NCI-H748 treated with DMSO at 0.1 percent for 48 hours (cell line): ENCODE results near the gene GYG2.
"Not testable (repeated sequence)": the region's sequence is repeated elsewhere in the genome, so short reads cannot be mapped to it uniquely, and the experiment has no call there.

Experiments
- DNase-seq: peaks from one replicate; lab custom pipeline; 2025; lab: John Stamatoyannopoulos, UW

Gene GYG2

DNA sequence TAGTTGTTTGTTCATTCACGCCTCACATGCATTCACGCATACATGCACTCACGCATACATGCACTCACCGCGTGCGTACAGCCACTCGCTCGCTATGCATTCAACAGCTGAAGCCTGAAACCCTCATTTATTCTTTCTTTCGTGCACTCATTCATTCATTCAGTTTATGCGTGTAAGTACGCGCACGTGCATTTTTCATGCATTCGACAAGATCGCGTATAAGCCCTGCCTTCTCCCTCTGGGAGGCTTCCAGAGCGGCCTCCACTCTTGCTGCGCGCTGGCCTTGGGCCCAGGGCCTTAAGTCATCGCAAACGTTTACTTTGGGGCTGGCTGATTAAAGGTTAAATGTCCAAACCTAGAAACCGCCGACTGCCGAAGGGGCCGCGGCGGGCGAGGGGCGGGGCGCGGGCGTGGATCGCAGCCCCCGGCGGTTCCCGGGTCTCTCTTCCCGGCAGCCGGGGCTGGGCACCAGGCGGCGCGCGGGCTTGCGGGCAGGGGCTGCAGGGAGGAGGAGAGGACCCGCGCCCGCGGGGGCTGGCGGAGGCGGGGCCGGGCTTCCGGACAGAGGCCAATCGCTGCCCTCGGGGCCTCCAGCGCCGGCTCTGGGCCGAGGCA is at the start of gene GYG2:
Gene GYG2, plus strand, starts transcription at position 587 of the 615 bp plus-strand sequence. CDS start 1,259 bp downstream, outside the sequence.
- DNase-seq, result no peak

DNA sequence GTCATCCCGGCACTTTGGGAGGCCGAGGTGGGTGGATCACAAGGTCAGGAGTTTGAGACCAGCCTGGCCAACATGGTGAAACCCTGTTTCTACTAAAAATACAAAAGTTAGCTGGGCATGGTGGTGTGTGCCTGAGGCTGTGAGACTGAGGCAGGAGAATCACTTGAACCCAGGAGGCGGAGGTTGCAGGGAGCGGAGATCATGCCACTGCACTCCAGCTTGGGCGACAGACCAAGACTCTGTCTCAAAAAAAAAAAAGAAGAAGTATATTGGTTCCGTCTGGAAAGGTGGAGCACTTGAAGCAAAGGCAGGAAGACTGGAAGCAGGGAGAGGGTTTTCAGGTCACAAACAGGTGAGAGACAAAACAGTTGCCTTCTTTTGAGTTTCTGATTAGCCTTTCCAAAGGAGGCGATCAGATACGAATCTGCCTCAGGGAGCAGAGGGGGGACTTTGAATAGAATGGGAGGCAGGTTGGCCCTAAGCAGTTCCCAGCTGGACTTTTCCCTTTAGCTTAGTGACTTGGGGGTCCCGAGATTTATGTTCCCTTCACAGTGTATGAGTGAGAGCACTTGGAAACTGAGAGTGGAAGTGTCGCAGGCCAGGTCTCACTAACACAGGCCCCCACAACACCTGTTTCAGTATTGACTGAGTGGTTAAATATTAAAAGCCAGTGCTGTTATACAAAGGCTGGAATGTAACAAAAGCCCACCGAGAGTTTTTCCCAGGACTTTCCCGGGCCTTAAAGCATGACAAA is 48.1 kb upstream of the GYG2 start:
- DNase-seq, result not testable (repeated sequence)

DNA sequence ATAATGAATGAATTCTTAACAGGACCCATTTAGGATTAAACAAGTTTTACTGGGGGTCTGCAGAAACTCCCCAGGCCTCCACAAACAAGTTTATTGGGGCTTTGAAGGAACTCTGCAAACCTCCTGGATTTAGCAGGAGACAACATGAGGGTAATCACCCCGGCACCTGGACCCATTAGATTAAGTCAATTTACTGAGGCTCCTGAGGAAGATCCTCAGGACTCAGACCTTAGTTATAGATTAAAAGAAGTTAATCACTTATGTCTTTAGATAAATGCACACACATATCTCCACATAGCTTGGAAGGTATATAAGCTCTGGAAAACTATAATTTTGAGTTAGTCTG is 47.5 kb upstream of the GYG2 start:
- no peak for DNase-seq

DNA sequence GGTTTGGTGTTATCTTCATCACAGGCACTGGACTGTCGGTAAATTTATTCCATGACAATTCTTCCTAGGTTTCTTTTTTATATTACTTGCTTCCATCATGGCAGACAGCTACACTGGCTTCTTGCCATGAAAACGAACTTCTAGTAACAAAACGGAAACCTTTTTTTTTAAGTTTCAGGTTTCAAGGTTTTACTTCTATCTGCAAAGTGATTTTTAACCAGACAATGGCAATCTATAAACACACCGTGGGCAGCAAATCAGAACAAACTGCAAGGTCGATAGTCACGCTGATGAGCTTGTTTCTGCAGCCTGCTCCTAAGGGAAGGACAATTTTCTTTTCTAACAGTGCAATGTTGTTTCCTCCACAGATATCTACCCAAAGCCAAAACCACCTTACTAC is 47.0 kb upstream of the GYG2 start:
- DNase-seq, result no peak

DNA sequence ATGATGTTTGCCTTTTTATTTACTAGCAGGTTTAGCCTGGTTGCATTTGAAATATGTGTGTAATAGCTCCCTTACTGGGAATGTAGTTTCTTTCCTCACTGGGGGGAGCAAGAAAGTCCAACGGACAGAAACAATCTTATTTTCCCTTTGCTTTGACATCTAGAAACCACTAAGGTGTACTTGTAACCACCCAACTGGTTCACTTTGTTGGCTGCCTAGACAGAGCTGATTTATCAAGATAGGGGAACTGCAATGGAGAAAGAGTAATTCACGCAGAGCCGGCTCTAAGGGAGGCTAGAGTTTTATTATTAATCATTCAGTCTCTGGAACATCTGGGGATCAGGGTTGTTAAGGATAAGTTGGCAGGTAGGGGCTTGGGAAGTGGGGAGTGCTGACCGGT is 46.6 kb upstream of the GYG2 start:
- DNase-seq, result no peak

DNA sequence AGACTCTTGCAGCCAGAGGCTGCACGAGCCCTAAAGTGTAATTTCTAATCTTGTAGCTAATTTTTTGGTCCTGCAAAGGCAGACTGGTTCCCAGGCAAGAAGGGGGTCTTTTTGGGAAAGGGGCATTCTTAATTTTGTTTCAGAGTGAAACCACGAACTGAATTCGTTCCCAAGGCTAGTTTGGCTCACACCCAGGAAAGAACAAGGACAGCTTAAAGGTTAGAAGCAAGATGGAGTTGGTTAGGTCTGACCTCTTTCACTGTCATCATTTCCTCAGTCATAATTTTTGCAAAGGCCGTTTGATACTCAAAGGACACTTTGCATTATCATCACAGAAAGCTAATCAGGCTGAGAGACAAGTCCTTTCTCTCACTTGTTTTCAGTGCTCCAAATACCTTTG is 46.0 kb upstream of the GYG2 start:
- no peak for DNase-seq

DNA sequence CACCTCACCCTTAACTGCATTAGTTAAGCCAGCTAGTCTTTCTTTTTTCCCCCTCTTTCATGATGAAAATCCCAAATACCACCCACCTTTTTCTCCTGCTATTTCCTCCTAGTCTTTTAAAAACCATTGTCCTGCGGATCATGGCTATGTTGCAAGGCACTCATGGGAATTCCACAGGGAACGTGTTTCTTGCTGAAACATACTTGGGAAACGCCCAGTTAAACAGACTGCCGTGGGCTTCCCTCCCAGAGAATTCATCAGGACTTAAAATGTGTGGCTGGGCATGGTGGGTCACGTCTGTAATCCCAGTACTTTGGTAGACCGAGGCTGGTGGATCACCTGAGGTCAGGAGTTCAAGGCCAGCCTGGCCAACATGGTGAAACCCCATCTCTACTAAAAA is 44.7 kb upstream of the GYG2 start:
- no peak for DNase-seq

DNA sequence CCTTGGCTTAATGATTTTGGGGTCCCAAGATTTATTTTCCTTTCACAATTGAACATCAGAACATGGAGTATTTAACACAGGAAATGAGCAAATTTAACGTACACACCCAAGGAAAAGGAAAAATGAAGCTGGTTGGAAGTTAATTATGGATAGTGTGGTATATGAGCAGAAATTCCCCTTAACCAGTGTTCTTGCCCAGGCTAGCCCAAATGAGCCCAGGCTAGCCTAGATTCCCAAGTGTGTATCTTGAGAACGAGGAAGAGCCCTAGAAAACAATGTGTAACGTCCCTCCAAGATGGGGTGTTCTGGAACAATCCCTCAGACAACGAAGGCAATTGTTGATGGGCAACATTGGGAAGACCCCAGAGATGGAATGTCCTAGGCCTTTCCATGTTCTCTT is 43.2 kb upstream of the GYG2 start:
- no peak for DNase-seq

DNA sequence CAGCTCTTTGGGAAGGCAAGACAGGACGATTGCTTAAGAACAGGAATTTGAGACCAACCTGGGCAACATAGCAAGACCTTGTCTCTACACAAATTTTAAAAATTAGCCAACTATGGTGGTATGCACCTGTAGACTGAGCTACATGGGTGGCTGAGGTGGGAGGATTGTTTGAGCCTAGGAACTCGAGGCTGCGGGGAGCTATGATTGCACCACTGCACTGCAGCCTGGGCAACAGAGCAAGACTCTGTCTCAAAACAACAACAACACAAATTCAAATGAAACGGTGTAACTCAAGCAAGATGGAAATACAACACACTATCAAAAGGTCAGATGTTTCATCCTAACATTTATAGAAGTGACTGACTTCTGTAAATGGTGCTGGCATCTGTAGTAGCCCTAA is 39.8 kb upstream of the GYG2 start:
- no peak for DNase-seq

DNA sequence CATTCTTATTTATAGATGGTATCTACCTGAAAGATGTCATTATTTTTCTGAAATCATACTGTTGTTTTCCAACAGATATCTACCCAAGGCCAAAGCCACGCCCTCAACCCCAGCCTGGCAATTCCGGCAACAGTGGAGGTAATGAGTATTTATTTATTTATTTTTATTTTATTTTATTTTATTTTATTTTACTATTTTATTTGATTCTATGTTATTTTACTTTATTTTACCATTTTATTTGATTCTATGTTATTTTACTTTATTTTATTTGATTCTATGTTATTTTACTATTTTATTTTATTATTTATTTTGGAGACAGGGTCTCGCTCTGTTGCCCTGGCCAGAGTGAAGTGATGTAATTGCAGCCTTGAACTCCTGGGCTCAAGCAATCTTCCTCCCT is 39.2 kb upstream of the GYG2 start:
- no peak for DNase-seq

DNA sequence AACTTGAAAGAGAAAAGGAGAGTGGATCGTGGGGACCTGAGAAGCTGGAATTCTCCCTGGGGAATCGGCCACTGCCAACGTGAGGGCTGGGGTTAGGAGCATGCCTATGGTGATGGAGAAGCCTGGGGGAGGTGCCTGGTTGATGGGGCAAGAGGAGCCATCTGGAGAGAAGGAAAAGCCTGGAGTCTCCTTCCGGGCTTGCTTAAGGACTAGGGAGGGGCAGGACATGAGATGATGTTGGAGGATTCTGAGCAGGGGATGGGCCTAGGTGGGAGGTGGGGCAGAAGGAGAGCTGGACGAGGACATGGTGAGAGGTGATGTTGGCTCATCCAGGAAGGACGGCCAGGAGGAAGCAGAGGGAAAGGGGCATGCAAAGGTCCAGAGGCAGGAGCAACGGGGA is 35.0 kb upstream of the GYG2 start:
- no peak for DNase-seq

DNA sequence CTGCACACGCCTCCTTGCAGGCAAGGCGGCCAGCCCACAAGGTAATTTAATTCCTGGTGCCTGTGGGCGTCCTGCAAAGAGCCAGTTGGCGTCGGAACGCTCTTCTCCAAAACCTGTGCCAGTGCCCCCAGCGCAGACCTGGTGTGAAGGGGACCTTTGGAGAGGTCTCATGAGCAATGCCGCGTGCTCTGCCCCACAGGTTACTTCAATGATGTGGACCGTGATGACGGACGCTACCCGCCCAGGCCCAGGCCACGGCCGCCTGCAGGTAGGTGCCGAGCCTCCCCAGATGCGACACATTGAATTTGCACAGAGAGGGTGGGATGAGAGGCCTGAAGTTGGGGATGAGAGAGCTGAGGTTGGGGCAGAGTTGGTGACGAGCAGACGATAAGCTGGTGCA is 34.4 kb upstream of the GYG2 start:
- no peak for DNase-seq

DNA sequence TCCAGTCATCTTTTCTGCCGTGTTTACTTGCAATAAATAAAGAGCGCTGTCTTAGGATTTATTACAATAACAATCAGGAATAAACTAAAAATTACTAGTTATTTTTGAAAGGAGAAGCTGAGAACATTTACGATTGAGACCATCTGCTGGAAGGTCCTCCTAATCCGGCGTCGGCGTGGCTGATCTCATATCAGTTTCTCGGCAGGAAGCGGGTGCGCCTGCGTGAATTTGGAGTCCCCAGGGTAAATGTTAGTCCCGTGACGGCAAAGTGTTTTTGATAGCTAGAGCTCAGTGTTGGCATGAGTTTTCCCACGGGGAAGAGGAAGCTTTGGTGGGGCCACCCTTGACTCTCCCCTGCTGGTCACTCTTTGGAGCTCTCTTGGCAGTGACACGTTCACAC is 31.9 kb upstream of the GYG2 start:
- not testable (repeated sequence) for DNase-seq

DNA sequence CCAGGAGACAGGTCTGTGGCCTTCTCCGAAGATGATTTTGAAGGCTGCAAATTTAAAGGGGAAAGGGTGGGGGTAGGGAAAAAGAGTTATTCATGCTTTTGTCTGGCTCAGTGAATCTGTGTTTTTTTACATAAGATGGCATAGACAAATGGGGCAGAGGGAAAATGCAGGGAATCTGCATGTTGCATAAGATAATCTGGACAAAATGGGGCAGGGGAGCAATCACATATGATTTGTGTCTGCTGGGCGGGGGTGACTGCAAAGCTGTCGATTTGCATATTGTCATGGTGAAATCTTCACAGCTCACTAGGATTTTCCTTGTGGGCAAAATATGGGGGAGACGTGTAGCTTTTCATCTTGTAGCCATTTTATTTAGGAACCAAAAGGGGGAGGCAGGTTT is 29.4 kb upstream of the GYG2 start:
- DNase-seq, result no peak

DNA sequence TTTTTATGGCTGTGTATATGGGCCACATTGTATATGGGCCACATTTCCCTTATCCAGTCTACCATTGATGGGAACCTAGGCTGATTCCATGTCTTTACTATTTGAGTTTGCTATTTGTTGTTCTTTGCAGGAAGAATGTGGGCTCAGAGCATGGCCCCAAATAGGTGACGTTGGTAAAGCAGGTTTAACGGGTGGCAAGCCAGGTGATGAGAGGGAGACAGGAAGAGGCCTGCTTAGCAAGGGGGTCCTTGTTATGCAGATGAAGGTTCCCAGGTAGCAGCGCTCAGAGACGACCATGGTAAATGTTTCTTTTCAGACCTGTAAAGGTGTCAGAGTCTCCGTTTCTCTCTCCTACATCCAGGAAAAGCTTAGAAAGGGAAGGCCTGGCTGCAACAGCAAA is 28.8 kb upstream of the GYG2 start:
- not testable (repeated sequence) for DNase-seq

DNA sequence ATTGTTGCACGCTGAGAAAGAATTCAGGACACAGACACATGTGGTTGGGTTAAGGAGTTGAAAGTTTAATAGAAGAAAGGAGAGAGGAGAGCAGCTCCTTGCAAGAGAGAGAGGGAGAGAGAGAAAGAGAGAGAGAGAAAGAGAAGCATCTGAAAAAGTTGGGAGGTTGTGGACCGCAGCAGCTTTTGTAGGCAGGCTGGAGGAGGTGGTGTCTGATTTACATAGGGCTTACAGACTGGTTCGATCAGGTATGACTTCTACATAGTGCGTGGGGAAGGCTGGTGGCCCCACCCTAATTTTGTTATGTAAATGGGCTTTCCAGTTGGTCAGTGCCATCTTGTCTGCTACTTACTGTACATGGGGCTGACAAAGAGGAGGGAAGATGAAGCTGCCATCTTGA is 27.5 kb upstream of the GYG2 start:
- DNase-seq, result no peak

DNA sequence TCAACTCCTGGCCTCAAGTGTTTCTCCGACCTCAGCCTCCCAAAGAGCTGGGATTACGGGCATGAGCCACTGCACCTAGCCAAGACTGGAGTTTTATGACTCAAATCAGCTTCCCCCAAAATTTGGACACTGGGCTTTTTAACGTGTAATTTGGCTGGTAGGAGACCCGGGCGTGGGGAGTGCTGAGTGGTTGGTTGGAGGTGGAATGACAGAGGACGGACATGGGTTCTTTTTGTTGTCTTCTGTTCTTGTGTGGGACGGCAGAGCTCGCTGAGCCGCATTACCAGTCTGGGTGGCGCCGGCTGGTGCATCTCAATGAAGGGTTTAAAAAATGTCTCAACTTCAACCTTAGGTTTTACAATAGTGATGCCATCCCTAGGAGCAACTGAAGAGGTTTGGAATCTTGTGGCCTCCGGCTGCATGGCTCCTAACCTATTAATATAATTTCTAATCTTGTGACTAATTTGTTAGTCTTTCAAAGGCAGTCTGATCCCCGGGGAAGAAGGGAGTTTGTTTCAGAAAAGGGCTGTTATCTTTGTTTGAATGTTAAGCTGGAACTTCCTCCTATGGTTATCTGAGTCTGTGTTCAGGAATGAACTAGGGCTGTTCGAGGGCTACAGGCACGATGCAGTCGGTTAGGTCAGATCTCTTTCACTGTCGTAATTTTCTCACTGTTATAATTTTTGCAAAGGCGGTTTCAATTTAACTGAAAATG is 26.2 kb upstream of the GYG2 start:
- not testable (repeated sequence) for DNase-seq

DNA sequence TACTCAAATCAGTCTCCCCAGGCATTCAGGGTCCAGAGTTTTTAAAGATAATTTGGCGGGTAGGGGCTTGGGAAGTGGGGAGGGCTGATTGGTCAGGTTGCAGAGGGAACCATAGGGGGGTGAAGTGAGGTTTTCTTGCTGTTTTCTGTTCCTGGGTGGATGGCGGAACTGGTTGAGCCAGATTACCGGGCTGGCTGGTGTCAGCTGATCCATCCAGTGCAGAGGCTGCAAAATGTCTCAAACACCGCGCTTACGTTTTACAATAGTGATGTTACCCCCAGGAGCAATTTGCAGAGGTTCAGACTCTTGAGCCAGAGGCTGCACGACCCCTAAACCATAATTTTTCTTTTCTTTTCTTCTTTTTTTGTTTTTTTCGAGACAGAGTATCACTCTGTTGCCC is 25.2 kb upstream of the GYG2 start:
- DNase-seq, result not testable (repeated sequence)

DNA sequence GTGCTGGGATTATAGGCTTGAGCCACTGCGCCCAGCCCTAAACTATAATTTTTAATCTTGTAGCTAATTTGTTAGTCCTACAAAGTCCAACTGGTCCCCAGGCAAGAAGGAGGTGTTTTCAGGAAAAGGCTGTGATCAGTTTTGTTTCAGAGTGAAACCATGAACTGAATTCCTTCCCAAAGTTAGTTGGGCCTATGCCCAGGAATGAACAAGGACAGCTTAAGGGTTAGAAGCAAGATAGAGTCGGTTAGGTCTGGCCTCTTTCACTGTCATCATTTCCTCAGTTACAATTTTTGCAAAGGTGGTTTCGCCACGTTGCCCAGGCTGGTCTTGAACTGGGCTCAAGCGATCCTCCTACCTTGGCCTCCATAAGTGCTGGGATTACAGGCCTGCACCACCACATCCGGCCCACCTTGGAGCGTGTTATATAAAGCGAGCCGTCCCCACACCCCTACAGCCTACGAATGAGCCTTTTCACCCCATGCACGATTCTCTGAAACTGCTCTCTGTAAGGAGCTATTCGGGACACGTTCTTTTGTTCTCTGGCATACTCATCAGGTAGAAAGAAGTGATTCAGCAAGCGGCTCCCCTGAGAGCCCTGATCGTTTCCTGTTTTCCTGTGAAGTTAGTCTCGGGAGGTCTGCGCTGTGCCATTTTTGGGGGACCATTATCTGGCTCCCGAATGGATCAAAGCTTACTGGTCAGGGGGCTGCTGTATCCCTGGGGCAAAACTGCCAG is 24.5 kb upstream of the GYG2 start:
- DNase-seq, result not testable (repeated sequence)

DNA sequence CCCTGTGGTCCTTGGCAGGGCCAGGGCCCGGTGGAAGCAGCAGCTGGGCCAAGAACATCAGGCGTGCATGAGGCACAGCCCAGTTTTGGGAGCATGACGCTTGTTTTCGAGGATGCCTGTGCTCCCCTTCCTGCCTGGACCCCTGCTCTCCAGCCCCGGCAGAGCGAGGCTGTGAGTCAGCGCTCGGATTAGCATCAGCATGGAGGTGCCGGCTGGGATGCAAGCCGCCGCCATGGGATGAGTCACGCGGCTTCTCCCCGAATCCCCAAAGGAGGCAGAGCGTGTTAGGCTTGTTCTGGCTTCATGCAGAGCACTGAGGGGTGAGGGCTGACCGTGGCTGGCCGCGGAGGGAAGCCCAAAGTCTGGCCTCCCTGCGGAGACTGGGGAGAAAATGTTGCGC is 23.9 kb upstream of the GYG2 start:
- DNase-seq, result not testable (repeated sequence)

DNA sequence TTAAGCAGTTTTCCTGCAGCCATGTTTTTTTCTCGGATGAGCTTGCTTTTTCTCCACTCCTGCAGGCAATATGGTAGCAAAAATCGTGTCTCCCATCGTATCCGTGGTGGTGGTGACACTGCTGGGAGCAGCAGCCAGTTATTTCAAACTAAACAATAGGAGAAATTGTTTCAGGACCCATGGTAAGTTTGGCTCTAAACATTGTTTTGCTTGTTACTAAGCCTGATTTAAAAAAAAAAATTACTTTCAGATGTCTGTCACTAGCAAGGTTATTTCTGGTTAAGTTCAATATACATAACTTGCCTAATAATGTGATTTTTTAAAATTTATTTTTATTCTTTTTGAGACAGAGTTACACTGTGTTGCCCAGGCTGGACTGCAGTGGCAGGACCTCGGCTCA is 17.5 kb upstream of the GYG2 start:
- DNase-seq, result no peak

DNA sequence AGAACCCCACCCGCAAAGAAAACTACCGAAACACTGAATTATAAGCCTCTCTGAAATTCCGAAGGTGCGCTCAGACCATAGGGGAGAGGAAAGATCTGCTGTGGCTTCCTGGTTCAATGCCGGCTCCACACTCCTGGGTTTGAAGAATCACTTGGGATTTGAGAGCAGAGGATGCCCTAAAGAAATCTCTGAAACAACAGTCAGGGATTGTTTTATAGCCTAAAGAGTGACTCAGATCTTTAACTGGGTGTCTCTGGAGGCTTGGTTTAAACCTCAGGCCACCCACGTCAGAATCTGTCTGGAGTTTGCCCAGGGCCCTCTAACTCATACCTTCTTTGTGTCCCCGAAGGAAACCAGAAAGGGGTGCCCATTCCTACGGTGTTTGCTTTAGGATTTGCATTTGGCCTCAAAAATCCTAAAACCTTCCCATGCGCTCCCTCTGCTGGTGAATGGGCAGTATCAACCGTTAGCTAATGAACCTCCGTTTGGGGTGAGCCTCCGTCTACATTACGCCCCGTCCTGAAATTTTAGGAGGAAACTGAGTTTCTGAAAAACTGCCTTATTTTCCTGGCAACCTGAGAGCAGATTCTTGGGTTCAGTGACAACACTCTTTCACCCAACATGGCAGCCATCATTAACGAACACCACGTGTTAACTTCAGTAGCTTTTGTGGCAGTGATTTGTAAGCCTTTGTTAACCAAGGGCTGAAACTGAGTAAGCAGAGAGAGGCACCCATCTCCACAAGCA is 16.4 kb upstream of the GYG2 start:
- DNase-seq, result not testable (repeated sequence)
